Amniotic stem cell (primary cell): ENCODE data around the gene IFI16.
A peak's percentile ranks its signal among the peaks of the same experiment; 100 is the strongest.
"Not testable (repeated sequence)": the region's sequence is repeated elsewhere in the genome, so short reads cannot be mapped to it uniquely, and the experiment has no call there.

Experiments
- DNase-seq: peaks from one replicate; lab custom pipeline; 2025; lab: John Stamatoyannopoulos, UW

IFI16 gene

GRCh38 chr1:159008744-159009188, 941 bp upstream of the IFI16 start:
- no peak for DNase-seq

- no peak for DNase-seq
Measured at GRCh38 chr1:159009287-159009686, 420 bp upstream of the IFI16 start.

GRCh38 chr1:159010391-159010790, 684 bp downstream of the IFI16 start:
- no peak for DNase-seq

- DNase-seq = not testable (repeated sequence)
Measured at GRCh38 chr1:159011001-159011400, 1.3 kb downstream of the IFI16 start.

GRCh38 chr1:159011751-159012150, 2.0 kb downstream of the IFI16 start:
- no peak for DNase-seq

- no peak for DNase-seq
Measured at GRCh38 chr1:159012495-159012894, 2.8 kb downstream of the IFI16 start.

GRCh38 chr1:159014003-159014571, 4.4 kb downstream of the IFI16 start:
- no peak for DNase-seq

- no peak for DNase-seq
Measured at GRCh38 chr1:159014851-159015250, 5.1 kb downstream of the IFI16 start.

GRCh38 chr1:159015440-159015909, 5.8 kb downstream of the IFI16 start:
- peak; percentile 45 for DNase-seq

- DNase-seq = no peak
Measured at GRCh38 chr1:159023723-159024122, 14.0 kb downstream of the IFI16 start.

GRCh38 chr1:159025043-159025442, 15.3 kb downstream of the IFI16 start:
- no peak for DNase-seq

GRCh38 chr1:159026841-159027240, 17.1 kb downstream of the IFI16 start:
- not testable (repeated sequence) for DNase-seq

- DNase-seq = no peak
Measured at GRCh38 chr1:159030311-159030710, 20.6 kb downstream of the IFI16 start.

- no peak for DNase-seq
Measured at GRCh38 chr1:159030877-159031447, 21.3 kb downstream of the IFI16 start.

- DNase-seq = no peak
Measured at GRCh38 chr1:159040206-159040605, 30.5 kb downstream of the IFI16 start.

GRCh38 chr1:159040893-159041724, 31.4 kb downstream of the IFI16 start:
- no peak for DNase-seq

GRCh38 chr1:159046486-159046885, 36.8 kb downstream of the IFI16 start:
- DNase-seq = not testable (repeated sequence)

- no peak for DNase-seq
Measured at GRCh38 chr1:159051436-159051835, 41.7 kb downstream of the IFI16 start.

- no peak for DNase-seq
Measured at GRCh38 chr1:159054427-159054826, 44.7 kb downstream of the IFI16 start.

- DNase-seq = no peak
Measured at GRCh38 chr1:159055181-159055641, 45.5 kb downstream of the IFI16 start.

- no peak for DNase-seq
Measured at GRCh38 chr1:159056069-159056698, 46.5 kb downstream of the IFI16 start.

GRCh38 chr1:159058751-159059150, 49.0 kb downstream of the IFI16 start:
- DNase-seq = no peak
